H1 (cell line): ENCODE measurements around the gene PPP2R2D. TPM values are rescaled to one million over a fixed set of nuclear protein-coding genes. Genes with fewer than 3 reads are reported as not detected.

Experiments used
- CTCF ChIA-PET: fragments of 300-600 bp; sonication (Branson Sonifier 250); formaldehyde crosslinking; loops from one replicate; lab custom pipeline; 2021; ENCODE audit not compliant: partially characterized antibody; lab: Charles Lee
- POLR2A ChIA-PET: fragments of 300-600 bp; sonication (Branson Sonifier 250); formaldehyde crosslinking; loops from one replicate; lab custom pipeline; 2021; ENCODE audit warnings: inconsistent platforms; ENCODE audit not compliant: partially characterized antibody; lab: Charles Lee
- DNase-seq, 2 experiments: peaks; one replicate each; pipeline versions ENCODE4 v3.0.0 to v3.0.0-alpha.2; 2010 to 2022; ENCODE audit warnings: low spot score in 2 of 2, low read depth in 1 of 2, mixed read lengths in 1 of 2
- FAIRE-seq: peaks from 2 replicates; lab custom pipeline; 2011; peaks lifted over from hg19 to GRCh38; lab: Jason Lieb, UNC
- H2AFZ ChIP-seq: 2 replicates; pipeline ENCODE4 v1.8.1; 2012; ENCODE audit warnings: low read length, inconsistent platforms
- H2AK5ac ChIP-seq: 2 replicates; pipeline ENCODE4 v1.6.1; 2013; ENCODE audit warnings: low read depth, low read length
- H2BK120ac ChIP-seq: replicated peaks from 2 replicates; pipeline ENCODE3; 2013; ENCODE audit warnings: low read depth, low read length, inconsistent platforms
- H2BK12ac ChIP-seq: 2 replicates; pipeline ENCODE4 v1.6.1; 2013; ENCODE audit warnings: low read depth, low read length
- H2BK15ac ChIP-seq: 2 replicates; pipeline ENCODE4 v1.6.1; 2013; ENCODE audit warnings: low read length
- H2BK20ac ChIP-seq: 2 replicates; pipeline ENCODE4 v1.6.1; 2013; ENCODE audit warnings: low read length
- H2BK5ac ChIP-seq: 2 replicates; pipeline ENCODE4 v1.6.1; 2013; ENCODE audit warnings: low read depth, low read length
- H3K14ac ChIP-seq: 2 replicates; pipeline ENCODE4 v1.6.1; 2013; ENCODE audit warnings: inconsistent platforms; ENCODE audit not compliant: insufficient read length
- H3K18ac ChIP-seq: 2 replicates; pipeline ENCODE4 v1.6.1; 2013; ENCODE audit warnings: low read length; ENCODE audit errors: extremely low read depth
- H3K23ac ChIP-seq: 2 replicates; pipeline ENCODE4 v1.6.1; 2013; ENCODE audit warnings: inconsistent platforms; ENCODE audit not compliant: insufficient read length
- H3K23me2 ChIP-seq: 2 replicates; pipeline ENCODE4 v1.6.1; 2013; ENCODE audit warnings: low read depth, low read length
- H3K27ac ChIP-seq: 2 replicates; pipeline ENCODE4 v1.6.1; 2011; ENCODE audit warnings: low read depth, low read length, inconsistent platforms
- H3K27me3 ChIP-seq, 4 experiments: replicated peaks in 1 of 4; 1 replicate in 1 of 4; 2 replicates in 3 of 4; pipeline versions ENCODE4 v1.6.1 to v1.8.1; 2011 to 2013; ENCODE audit warnings: low read length in 3 of 4, mild to moderate bottlenecking in 3 of 4, inconsistent platforms in 2 of 4, mixed read lengths in 2 of 4, moderate library complexity in 1 of 4; ENCODE audit not compliant: control insufficient read depth in 3 of 4, insufficient read depth in 3 of 4; ENCODE audit errors: extremely low read depth in 1 of 4
- H3K36me3 ChIP-seq, 4 experiments: 2 replicates each; pipeline versions ENCODE4 v1.6.1 to v1.8.1; 2011 to 2013; ENCODE audit warnings: mild to moderate bottlenecking in 4 of 4, low read length in 3 of 4, moderate library complexity in 2 of 4, control low read depth in 1 of 4, inconsistent platforms in 1 of 4; ENCODE audit not compliant: insufficient read depth in 4 of 4, control insufficient read depth in 2 of 4
- H3K4ac ChIP-seq: replicated peaks from 2 replicates; pipeline ENCODE3; 2013; ENCODE audit warnings: low read length, low read depth, mixed read lengths, inconsistent platforms; ENCODE audit not compliant: insufficient read length
- H3K4me1 ChIP-seq, 4 experiments: replicated peaks in 1 of 4; 1 replicate in 1 of 4; 2 replicates in 3 of 4; pipeline versions ENCODE4 v1.6.1 to v1.8.1; 2011 to 2013; ENCODE audit warnings: low read length in 3 of 4, inconsistent platforms in 2 of 4, mixed read lengths in 1 of 4; ENCODE audit not compliant: insufficient read depth in 4 of 4, control insufficient read depth in 3 of 4
- H3K4me2 ChIP-seq, 2 experiments: 2 replicates each; pipeline versions ENCODE4 v1.6.1 to v1.8.1; 2011 to 2013; ENCODE audit warnings: low read depth in 2 of 2, low read length in 2 of 2, control low read depth in 1 of 2, inconsistent platforms in 1 of 2, mild to moderate bottlenecking in 1 of 2; ENCODE audit not compliant: insufficient read depth in 1 of 2
- H3K4me3 ChIP-seq, 4 experiments: fragments of 200-600, 300-600 bp in 1 of 4; sonication (generic), shearing (Covaris generic), sonication (Bioruptor Twin) in 1 of 4; 2 replicates each; pipeline versions ENCODE4 v1.5.1 to v1.8.1; 2011 to 2016; ENCODE audit warnings: low read length in 4 of 4, low read depth in 3 of 4, control low read depth in 2 of 4, inconsistent platforms in 2 of 4, mild to moderate bottlenecking in 2 of 4, mixed read lengths in 1 of 4, moderate library complexity in 1 of 4; ENCODE audit not compliant: insufficient read depth in 2 of 4; ENCODE audit errors: extremely low read depth in 1 of 4
- H3K56ac ChIP-seq: replicated peaks from 2 replicates; pipeline ENCODE3; 2013; ENCODE audit warnings: low read depth, mild to moderate bottlenecking, mixed read lengths, low read length, inconsistent platforms; ENCODE audit not compliant: insufficient read length
- H3K79me1 ChIP-seq: 2 replicates; pipeline ENCODE4 v1.6.1; 2013; ENCODE audit warnings: low read depth, low read length, control low read depth
- H3K79me2 ChIP-seq, 2 experiments: 2 replicates each; pipeline versions ENCODE4 v1.6.1 to v1.8.1; 2012 to 2013; ENCODE audit warnings: low read length in 2 of 2, mild to moderate bottlenecking in 2 of 2, inconsistent platforms in 1 of 2; ENCODE audit not compliant: insufficient read depth in 2 of 2, control insufficient read depth in 1 of 2
- H3K9ac ChIP-seq, 4 experiments: replicated peaks in 1 of 4; 1 replicate in 1 of 4; 2 replicates in 3 of 4; pipeline versions ENCODE4 v1.6.1 to v1.8.1; 2011 to 2013; ENCODE audit warnings: low read depth in 3 of 4, low read length in 3 of 4, control low read depth in 2 of 4, mild to moderate bottlenecking in 2 of 4, moderate library complexity in 2 of 4, inconsistent platforms in 1 of 4; ENCODE audit errors: extremely low read depth in 1 of 4
- H3K9me3 ChIP-seq, 2 experiments: 2 replicates each; pipeline versions ENCODE4 v1.6.1 to v1.8.1; 2012 to 2013; ENCODE audit warnings: mild to moderate bottlenecking in 2 of 2, moderate library complexity in 2 of 2, control low read depth in 1 of 2, inconsistent platforms in 1 of 2, low read depth in 1 of 2, low read length in 1 of 2, mixed read lengths in 1 of 2; ENCODE audit not compliant: insufficient read depth in 2 of 2
- H4K20me1 ChIP-seq, 2 experiments: replicated peaks in 1 of 2; 2 replicates each; pipeline versions ENCODE3 to v1.8.1; 2011 to 2013; ENCODE audit warnings: inconsistent platforms in 2 of 2, low read length in 2 of 2, mild to moderate bottlenecking in 1 of 2; ENCODE audit not compliant: insufficient read depth in 2 of 2, control insufficient read depth in 1 of 2
- H4K5ac ChIP-seq: 2 replicates; pipeline ENCODE4 v1.6.1; 2013; ENCODE audit warnings: low read length, low read depth, mixed read lengths, inconsistent platforms; ENCODE audit not compliant: insufficient read length
- H4K8ac ChIP-seq: 2 replicates; pipeline ENCODE4 v1.8.0; 2013; ENCODE audit warnings: mild to moderate bottlenecking, moderate library complexity, low read length, inconsistent platforms; ENCODE audit not compliant: insufficient read depth; ENCODE audit errors: extremely low read depth
- H4K91ac ChIP-seq: replicated peaks from 2 replicates; pipeline ENCODE3; 2013; ENCODE audit warnings: low read length, mixed read lengths, inconsistent platforms; ENCODE audit not compliant: insufficient read length
- ASH2L ChIP-seq: fragments of 200-600, 300-600 bp; sonication (generic); IDR thresholded peaks from one replicate; pipeline ENCODE4 v1.7.1; 2017; ENCODE audit warnings: low read length
- CEBPB ChIP-seq: IDR thresholded peaks from 2 replicates; pipeline ENCODE4 v1.6.1; 2012; ENCODE audit warnings: low read depth, low read length
- SRF ChIP-seq: IDR thresholded peaks from 2 replicates; pipeline ENCODE4 v1.6.1; 2011; ENCODE audit warnings: mild to moderate bottlenecking, low read depth, low read length, moderate library complexity
- TEAD4 ChIP-seq: IDR thresholded peaks from 2 replicates; pipeline ENCODE4 v1.6.1; 2012; ENCODE audit warnings: low read depth, low read length, inconsistent platforms, mixed read lengths
- YY1 ChIP-seq: IDR thresholded peaks from 2 replicates; pipeline ENCODE4 v1.6.1; 2011; ENCODE audit warnings: low read depth, mild to moderate bottlenecking, low read length
- WGBS, 2 experiments: shearing (Covaris generic) in 1 of 2; methylation state at CpG; one replicate each; pipeline versions ENCODE4 v1.1.6 to v1.1.7; 2013 to 2015; ENCODE audit warnings: low lambda C conversion rate in 2 of 2, mixed read lengths in 2 of 2, inconsistent platforms in 1 of 2, low coverage in 1 of 2, missing lambda C conversion rate in 1 of 2; ENCODE audit not compliant: insufficient replicate concordance in 2 of 2, insufficient coverage in 1 of 2, insufficient read length in 1 of 2; ENCODE audit errors: extremely low coverage in 1 of 2, missing lambda C conversion rate in 1 of 2; 5-methylcytosine and 5-hydroxymethylcytosine counted together
- polyA plus RNA-seq, 7 experiments: library from polyadenylated mRNA; depleted of rRNA in 3 of 7; stranded (reverse) in 5 of 7; unstranded in 2 of 7; fragments of >200 nt in 5 of 7; fragments of 200-250 nt in 2 of 7; gene quantifications; 1 replicate in 5 of 7; 2 replicates in 1 of 7; 4 replicates in 1 of 7; pipeline versions ENCODE4 v1.2.1 to v1.2.3, GENCODE V29; 2011 to 2013; ENCODE audit warnings: missing spikeins in 2 of 7, mixed read lengths in 2 of 7
- total RNA-seq: library from RNA; stranded (reverse); fragmentation: NEBNext Ultra II Directional; extraction: Animal tissue kit (Norgen Biotek cat#: 25700); gene quantifications from 2 replicates; pipeline ENCODE4 v1.2.1, GENCODE V29; 2021

The PPP2R2D gene
- total and polyA plus RNA-seq, 2 of the 8 experiments (the other 6 are each of a cell fraction or from before 2014, with no cell fraction given): 25.4 to 32.8 TPM

- 0 out of 2 replicates have a peak overlapping the region, but pooled peaks have one; percentile 13 for H2AFZ ChIP-seq
- H3K4me3 ChIP-seq: peak overlapping the region in 1 of 4 experiments; percentile 10; a peak in 1 of 8 replicates
- H3K23ac ChIP-seq: no peak overlapping the region
Measured at GRCh38 chr10:131997366-131998049, 96.7 kb downstream of the PPP2R2D start.

More at GRCh38 chr10:131997366-131998049, 96.7 kb downstream of the PPP2R2D start:
- no peaks in the 10 kb centered on the region for H3K79me1 ChIP-seq
- ChIA-PET CTCF (interaction anchor here (1.1 to 7.7 kb wide), 4 partner anchors 11 to 55 kb away, joined by 3 to 86 read pairs (median 4); no protein-coding TSS in a partner anchor), POLR2A (interaction anchor here (0.9 to 1.8 kb wide), 6 partner anchors 9 to 69 kb away, joined by 3 to 5 read pairs (median 3); partner anchors contain the start of genes BNIP3 and JAKMIP3)
- FAIRE-seq (no peak), DNase-seq (peak in 1 of 2 experiments; percentile 55)
- no peak overlapping the region for H4K5ac ChIP-seq
- H3K79me2 ChIP-seq: no peaks in the 10 kb centered on the region
- H3K4me1 ChIP-seq: peaks cover 6 to 17% (median 10%) of the 10 kb centered on the region in 4 experiments; a peak in 5 of 7 replicates
- H3K27me3 ChIP-seq: no peaks in the 10 kb centered on the region
- no peaks in the 10 kb centered on the region for H4K20me1 ChIP-seq
- no peak overlapping the region for H2AK5ac ChIP-seq
- H2BK120ac ChIP-seq: no peak overlapping the region
- no peak overlapping the region for H4K8ac ChIP-seq
- H3K14ac ChIP-seq: no peak overlapping the region
- H4K91ac ChIP-seq: no peak overlapping the region
- no peak overlapping the region for H2BK15ac ChIP-seq
- H2BK12ac ChIP-seq: peak overlapping the region; percentile 3
- H3K36me3 ChIP-seq: no peaks in the 10 kb centered on the region
- WGBS, 2 experiments: 65% methylated on average over 13 of the region's 13 CpGs; no CpG with 5 or more reads in 1 of the 2 experiments
- no peak overlapping the region for H3K56ac ChIP-seq
- no peaks in the 10 kb centered on the region for H3K23me2 ChIP-seq
- no peak overlapping the region for H3K9ac ChIP-seq
- H3K27ac ChIP-seq: no peak overlapping the region
- H2BK5ac ChIP-seq: no peak overlapping the region
- H2BK20ac ChIP-seq: 0 out of 2 replicates have a peak overlapping the region, but pooled peaks have one; percentile 72
- H3K18ac ChIP-seq: no peak overlapping the region; the same call in 1 of the 2 replicates
- no peaks in the 10 kb centered on the region for H3K9me3 ChIP-seq
- peak overlapping the region; percentile 29 for H3K4ac ChIP-seq
- peak; percentile 42 for TF ChIP-seq ASH2L
- no peak for TF ChIP-seq SRF
- no peak for TF ChIP-seq YY1
- peak; percentile 54; the same call in 1 of the 2 replicates for TF ChIP-seq TEAD4
- peak; percentile 77 for TF ChIP-seq CEBPB
- 0 out of 4 replicates have a peak overlapping the region, but pooled peaks have one; percentile 12 to 24 for H3K4me2 ChIP-seq
